OCI-LY3 (cell line): ENCODE results near the gene CLRN3.

Experiments used
- H2AFZ ChIP-seq: fragments of 200-600, 300-600 bp; shearing (Covaris generic); 2 replicates; pipeline ENCODE4 v1.6.0; 2014; ENCODE audit warnings: antibody characterized with exemption, low read depth, low read length
- H3K27ac ChIP-seq: fragments of 200-600, 300-600 bp; sonication (generic); 2 replicates; pipeline ENCODE4 v1.5.1; 2014; ENCODE audit warnings: mild to moderate bottlenecking, low read length, moderate library complexity, mixed read lengths
- H3K27me3 ChIP-seq: fragments of 200-600, 300-600 bp; sonication (generic); 2 replicates; pipeline ENCODE4 v1.6.1; 2014; ENCODE audit warnings: low read depth, low read length, mixed read lengths
- H3K36me3 ChIP-seq: fragments of 200-600, 300-600 bp; sonication (generic); replicated peaks from 2 replicates; pipeline ENCODE3; 2014; ENCODE audit warnings: low read depth, low read length, mixed read lengths
- H3K4me1 ChIP-seq: fragments of 300-600, 200-600 bp; sonication (generic); 2 replicates; pipeline ENCODE4 v1.6.1; 2014; ENCODE audit warnings: low read length, mixed read lengths
- H3K4me2 ChIP-seq: fragments of 200-600, 300-600 bp; sonication (generic); 2 replicates; pipeline ENCODE4 v1.6.1; 2014; ENCODE audit warnings: low read length, mixed read lengths
- H3K4me3 ChIP-seq: fragments of 300-600, 200-600 bp; sonication (generic); 2 replicates; pipeline ENCODE4 v1.5.1; 2014; ENCODE audit warnings: antibody characterized with exemption, mild to moderate bottlenecking, low read length, moderate library complexity
- H3K79me2 ChIP-seq: fragments of 300-600, 200-600 bp; shearing (Covaris generic); 2 replicates; pipeline ENCODE4 v1.6.1; 2014; ENCODE audit warnings: mild to moderate bottlenecking, low read length, mixed read lengths
- H3K9ac ChIP-seq: fragments of 300-600, 200-600 bp; shearing (Covaris generic); 2 replicates; pipeline ENCODE4 v1.6.0; 2014; ENCODE audit warnings: mild to moderate bottlenecking, low read length, moderate library complexity
- H3K9me3 ChIP-seq: fragments of 200-600, 300-600 bp; shearing (Covaris generic); 2 replicates; pipeline ENCODE4 v1.6.1; 2014; ENCODE audit warnings: low read length, mixed read lengths; ENCODE audit not compliant: insufficient read depth
- H4K20me1 ChIP-seq: fragments of 200-600, 300-600 bp; sonication (generic); 2 replicates; pipeline ENCODE4 v1.6.1; 2016; ENCODE audit warnings: low read length, mixed read lengths; ENCODE audit not compliant: insufficient read depth
- CTCF ChIP-seq: fragments of 200-600, 300-600 bp; sonication (generic); IDR thresholded peaks from 2 replicates; pipeline ENCODE4 v1.5.1; 2014; ENCODE audit warnings: antibody characterized with exemption, low read length, low read depth
- EZH2phosphoT487 ChIP-seq: fragments of 200-600 bp; shearing (Covaris generic); IDR thresholded peaks from 2 replicates; pipeline ENCODE4 v1.6.1; 2018; ENCODE audit warnings: antibody characterized with exemption, mixed run types, low read depth

The CLRN3 gene

GRCh38 chr10:127899766-127900387 lies 7.1 kb upstream of the CLRN3 start:
- Histone ChIP-seq H3K4me2 (no peak overlapping the region), H3K9me3 (no peaks in the 10 kb centered on the region), H3K27ac (no peak overlapping the region), H3K79me2 (no peaks in the 10 kb centered on the region), H3K9ac (no peak overlapping the region), H2AFZ (no peak overlapping the region), H3K4me1 (no peaks in the 10 kb centered on the region), H3K36me3 (no peaks in the 10 kb centered on the region), H3K27me3 (no peaks in the 10 kb centered on the region), H4K20me1 (no peaks in the 10 kb centered on the region), H3K4me3 (no peak overlapping the region)
- TF ChIP-seq EZH2phosphoT487 (no peak), CTCF (no peak)

- H3K79me2 ChIP-seq = no peaks in the 10 kb centered on the region
- TF ChIP-seq EZH2phosphoT487 (no peak), CTCF (no peak)
- H2AFZ ChIP-seq = no peak overlapping the region
- H3K27me3 ChIP-seq = no peaks in the 10 kb centered on the region
- H3K27ac ChIP-seq = no peak overlapping the region
- H3K36me3 ChIP-seq = no peaks in the 10 kb centered on the region
- no peaks in the 10 kb centered on the region for H3K4me1 ChIP-seq
- H3K4me2 ChIP-seq = no peak overlapping the region
- H3K9ac ChIP-seq = no peak overlapping the region
- H3K9me3 ChIP-seq = no peaks in the 10 kb centered on the region
- no peaks in the 10 kb centered on the region for H4K20me1 ChIP-seq
- no peak overlapping the region for H3K4me3 ChIP-seq
These were observed 4.4 kb upstream of the CLRN3 start for GRCh38 chr10:127897177-127897576.

GRCh38 chr10:127896590-127896989 lies 3.8 kb upstream of the CLRN3 start:
- Histone ChIP-seq H3K27ac (no peak overlapping the region), H3K9ac (no peak overlapping the region), H3K79me2 (no peaks in the 10 kb centered on the region), H3K27me3 (no peaks in the 10 kb centered on the region), H3K9me3 (no peaks in the 10 kb centered on the region), H2AFZ (no peak overlapping the region), H3K36me3 (no peaks in the 10 kb centered on the region), H3K4me3 (no peak overlapping the region), H3K4me1 (no peaks in the 10 kb centered on the region), H4K20me1 (no peaks in the 10 kb centered on the region), H3K4me2 (no peak overlapping the region)
- TF ChIP-seq CTCF (no peak), EZH2phosphoT487 (no peak)

DNA sequence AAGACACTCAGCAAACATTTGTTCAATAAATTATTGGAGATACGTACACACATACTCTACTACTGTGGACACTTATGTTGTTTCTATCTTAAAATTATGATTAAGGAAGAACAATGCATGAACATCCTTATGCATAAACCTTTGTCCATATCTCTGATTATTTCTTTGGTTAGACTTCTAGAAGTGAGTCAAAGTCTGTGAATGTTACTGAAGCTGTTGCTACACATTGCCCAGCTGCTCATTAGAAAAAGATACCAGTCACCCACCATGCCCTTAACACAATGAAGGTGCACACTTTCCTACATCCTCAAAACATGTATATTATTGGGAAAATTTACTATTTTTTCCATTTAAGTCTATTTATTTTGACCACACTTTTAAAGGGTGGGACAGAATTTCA lies 1.4 kb upstream of the CLRN3 start:
- H3K4me1 ChIP-seq = no peaks in the 10 kb centered on the region
- H3K4me2 ChIP-seq = no peak overlapping the region
- H3K9me3 ChIP-seq = no peaks in the 10 kb centered on the region
- H4K20me1 ChIP-seq = no peaks in the 10 kb centered on the region
- no peak for TF ChIP-seq CTCF
- TF ChIP-seq EZH2phosphoT487 = no peak
- no peaks in the 10 kb centered on the region for H3K27me3 ChIP-seq
- H3K4me3 ChIP-seq = no peak overlapping the region
- no peak overlapping the region for H2AFZ ChIP-seq
- H3K9ac ChIP-seq = no peak overlapping the region
- no peaks in the 10 kb centered on the region for H3K79me2 ChIP-seq
- no peak overlapping the region for H3K27ac ChIP-seq
- H3K36me3 ChIP-seq = no peaks in the 10 kb centered on the region
